ENCODE data around the gene TOP1. TPM values are rescaled to one million over a fixed set of nuclear protein-coding genes. Genes with fewer than 3 reads are reported as not detected.

Gene TOP1
- polyA plus RNA-seq, 1 of the 3 experiments (the other 2 are of a cell fraction), result 11.9 TPM

- no peaks in the 10 kb centered on the region for H4K20me1 ChIP-seq (ENCODE audit: insufficient read depth)
- peaks cover 38% of the 10 kb centered on the region for H3F3A ChIP-seq (replicated peaks; ENCODE audit: insufficient read depth)
- no peaks in the 10 kb centered on the region for H3K79me2 ChIP-seq (ENCODE audit: insufficient read depth)
- peaks cover 5 to 64% of the 10 kb centered on the region in 2 experiments; a peak in 3 of 4 replicates for H3K4me1 ChIP-seq (ENCODE audit: control insufficient read depth in 1 of 2, insufficient read depth in 2 of 2, low read depth in 1 of 2, low read length in 1 of 2)
- ChIA-PET POLR2A (no interaction called here), CTCF (interaction anchor here (1.0 to 1.5 kb wide), 4 partner anchors 14 to 127 kb away, joined by 3 to 6 read pairs (median 4); no protein-coding TSS in a partner anchor)
- no peak overlapping the region for H3K9ac ChIP-seq
- DNase-seq, result no peak
- H2AFZ ChIP-seq (ENCODE audit: low read depth), result no peak overlapping the region
- TF ChIP-seq PBX3 (IDR thresholded peaks at IDR 0.05), result no peak
- TF ChIP-seq SIN3A (IDR thresholded peaks at IDR 0.05; ENCODE audit: borderline replicate concordance, low read depth, low read length), result no peak
- no peak for TF ChIP-seq YY1 (IDR thresholded peaks at IDR 0.05; ENCODE audit: low read depth)
- no peak for TF ChIP-seq IRF3 (IDR thresholded peaks at IDR 0.05; ENCODE audit: low read depth, low read length)
- TF ChIP-seq NRF1 (IDR thresholded peaks at IDR 0.05; ENCODE audit: low read depth, low read length), result no peak
- TF ChIP-seq, protein P1, sequence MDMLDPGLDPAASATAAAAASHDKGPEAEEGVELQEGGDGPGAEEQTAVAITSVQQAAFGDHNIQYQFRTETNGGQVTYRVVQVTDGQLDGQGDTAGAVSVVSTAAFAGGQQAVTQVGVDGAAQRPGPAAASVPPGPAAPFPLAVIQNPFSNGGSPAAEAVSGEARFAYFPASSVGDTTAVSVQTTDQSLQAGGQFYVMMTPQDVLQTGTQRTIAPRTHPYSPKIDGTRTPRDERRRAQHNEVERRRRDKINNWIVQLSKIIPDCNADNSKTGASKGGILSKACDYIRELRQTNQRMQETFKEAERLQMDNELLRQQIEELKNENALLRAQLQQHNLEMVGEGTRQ (IDR thresholded peaks at IDR 0.05; ENCODE audit: borderline replicate concordance, low read depth, low read length), result no peak
- TF ChIP-seq FOXJ3 (CRISPR knock-in tag; IDR thresholded peaks at IDR 0.05), result no peak
- TF ChIP-seq NFIC (IDR thresholded peaks at IDR 0.05; ENCODE audit: borderline replicate concordance), result no peak
- no peak for TF ChIP-seq FOSL2 (IDR thresholded peaks at IDR 0.05; ENCODE audit: borderline replicate concordance, low read depth)
- TF ChIP-seq RAD21 (IDR thresholded peaks at IDR 0.05; ENCODE audit: low read length), result no peak
- TF ChIP-seq TEAD4 (IDR thresholded peaks at IDR 0.05; ENCODE audit: borderline replicate concordance, insufficient read depth), result no peak
- H3K36me3 ChIP-seq (replicated peaks in 1 of 2; ENCODE audit: control insufficient read depth in 1 of 2, insufficient read depth in 2 of 2, low read length in 1 of 2), result no peaks in the 10 kb centered on the region
- no peak overlapping the region for H3K4me3 ChIP-seq (ENCODE audit: low read depth in 2 of 2, low read length in 1 of 2)
- no peaks in the 10 kb centered on the region for H3K27me3 ChIP-seq (ENCODE audit: insufficient read depth)
- H3K9me3 ChIP-seq, result no peaks in the 10 kb centered on the region
- no peaks in the 10 kb centered on the region for H3K9me2 ChIP-seq
- H3K4me2 ChIP-seq, result no peak overlapping the region
- no peak overlapping the region for H3K27ac ChIP-seq (ENCODE audit: low read depth in 2 of 2, low read length in 1 of 2)
- 71% methylated on average over 2 of the region's 2 CpGs for WGBS (ENCODE audit: low lambda C conversion rate)
These were observed 21.6 kb upstream of the TOP1 start for GRCh38 chr20:41006936-41007474.

DNA sequence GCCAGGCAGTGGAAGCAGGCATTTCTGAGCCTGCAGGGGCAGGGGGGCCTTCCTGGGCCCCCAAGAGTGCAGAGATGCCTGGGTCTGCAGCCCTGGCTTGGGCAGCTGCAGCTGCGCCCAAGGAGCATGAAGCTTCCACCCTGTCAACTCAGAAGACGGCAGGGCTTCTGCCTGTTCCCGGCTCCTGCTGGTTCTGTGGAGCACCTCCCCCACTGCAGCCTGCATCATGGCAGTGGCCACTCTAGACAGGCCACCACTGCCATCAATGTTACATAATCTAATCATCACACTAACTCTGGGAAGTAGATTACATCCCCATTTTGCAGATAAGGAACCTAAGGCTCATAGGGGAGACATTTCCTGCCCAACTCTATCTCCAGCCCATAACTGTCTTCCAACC, 21.1 kb upstream of the TOP1 start:
- 100% methylated on average over 2 of the region's 3 CpGs for WGBS (ENCODE audit: low lambda C conversion rate)
- H3K79me2 ChIP-seq (ENCODE audit: insufficient read depth), result no peaks in the 10 kb centered on the region
- peak overlapping the region in 1 of 2 experiments; percentile 91; a peak in 1 of 4 replicates for H3K27ac ChIP-seq (ENCODE audit: low read depth in 2 of 2, low read length in 1 of 2)
- H3K9me2 ChIP-seq, result no peaks in the 10 kb centered on the region
- CTCF ChIA-PET, result interaction anchor here (1.0 kb wide), 1 partner anchor 88 kb away, joined by 4 read pairs; no protein-coding TSS in a partner anchor
- no peaks in the 10 kb centered on the region for H3K36me3 ChIP-seq (replicated peaks in 1 of 2; ENCODE audit: control insufficient read depth in 1 of 2, insufficient read depth in 2 of 2, low read length in 1 of 2)
- H3F3A ChIP-seq (replicated peaks; ENCODE audit: insufficient read depth), result peaks cover 37% of the 10 kb centered on the region
- no peaks in the 10 kb centered on the region for H3K27me3 ChIP-seq (ENCODE audit: insufficient read depth)
- DNase-seq, result no peak
- peak overlapping the region; percentile 71; the same call in 1 of the 2 replicates for H3K4me2 ChIP-seq
- H4K20me1 ChIP-seq (ENCODE audit: insufficient read depth), result no peaks in the 10 kb centered on the region
- H3K9ac ChIP-seq, result no peak overlapping the region
- POLR2A ChIA-PET, result no interaction called here
- peaks cover 5 to 61% of the 10 kb centered on the region in 2 experiments; a peak in 3 of 4 replicates for H3K4me1 ChIP-seq (ENCODE audit: control insufficient read depth in 1 of 2, insufficient read depth in 2 of 2, low read depth in 1 of 2, low read length in 1 of 2)
- no peaks in the 10 kb centered on the region for H3K9me3 ChIP-seq
- H3K4me3 ChIP-seq (ENCODE audit: low read depth in 2 of 2, low read length in 1 of 2), result no peak overlapping the region
- H2AFZ ChIP-seq (ENCODE audit: low read depth), result no peak overlapping the region
- TF ChIP-seq REST (IDR thresholded peaks at IDR 0.05; ENCODE audit: low read depth, low read length) (no peak), JUND (IDR thresholded peaks at IDR 0.05) (no peak), FOSL2 (IDR thresholded peaks at IDR 0.05; ENCODE audit: borderline replicate concordance, low read depth) (no peak), TCF12 (IDR thresholded peaks at IDR 0.05) (no peak), RXRA (IDR thresholded peaks at IDR 0.05; ENCODE audit: borderline replicate concordance, low read depth) (no peak), ELF1 (IDR thresholded peaks at IDR 0.05) (no peak), USF1 (IDR thresholded peaks at IDR 0.05; ENCODE audit: borderline replicate concordance, low read depth) (no peak)
- TF ChIP-seq, protein P2, sequence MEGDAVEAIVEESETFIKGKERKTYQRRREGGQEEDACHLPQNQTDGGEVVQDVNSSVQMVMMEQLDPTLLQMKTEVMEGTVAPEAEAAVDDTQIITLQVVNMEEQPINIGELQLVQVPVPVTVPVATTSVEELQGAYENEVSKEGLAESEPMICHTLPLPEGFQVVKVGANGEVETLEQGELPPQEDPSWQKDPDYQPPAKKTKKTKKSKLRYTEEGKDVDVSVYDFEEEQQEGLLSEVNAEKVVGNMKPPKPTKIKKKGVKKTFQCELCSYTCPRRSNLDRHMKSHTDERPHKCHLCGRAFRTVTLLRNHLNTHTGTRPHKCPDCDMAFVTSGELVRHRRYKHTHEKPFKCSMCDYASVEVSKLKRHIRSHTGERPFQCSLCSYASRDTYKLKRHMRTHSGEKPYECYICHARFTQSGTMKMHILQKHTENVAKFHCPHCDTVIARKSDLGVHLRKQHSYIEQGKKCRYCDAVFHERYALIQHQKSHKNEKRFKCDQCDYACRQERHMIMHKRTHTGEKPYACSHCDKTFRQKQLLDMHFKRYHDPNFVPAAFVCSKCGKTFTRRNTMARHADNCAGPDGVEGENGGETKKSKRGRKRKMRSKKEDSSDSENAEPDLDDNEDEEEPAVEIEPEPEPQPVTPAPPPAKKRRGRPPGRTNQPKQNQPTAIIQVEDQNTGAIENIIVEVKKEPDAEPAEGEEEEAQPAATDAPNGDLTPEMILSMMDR (IDR thresholded peaks at IDR 0.05), result no peak
